HG03095 (cell line): Measurements from ENCODE around the gene RELL1.
"Not testable (repeated sequence)": the region's sequence is repeated elsewhere in the genome, so short reads cannot be mapped to it uniquely, and the experiment has no call there.

Experiments
- ATAC-seq: cut with Tn5 transposase; IDR thresholded peaks from one replicate; pipeline ENCODE4 v1.9.1; 2021; ENCODE audit warnings: moderate library complexity; ENCODE audit not compliant: unreplicated experiment

RELL1 gene

DNA sequence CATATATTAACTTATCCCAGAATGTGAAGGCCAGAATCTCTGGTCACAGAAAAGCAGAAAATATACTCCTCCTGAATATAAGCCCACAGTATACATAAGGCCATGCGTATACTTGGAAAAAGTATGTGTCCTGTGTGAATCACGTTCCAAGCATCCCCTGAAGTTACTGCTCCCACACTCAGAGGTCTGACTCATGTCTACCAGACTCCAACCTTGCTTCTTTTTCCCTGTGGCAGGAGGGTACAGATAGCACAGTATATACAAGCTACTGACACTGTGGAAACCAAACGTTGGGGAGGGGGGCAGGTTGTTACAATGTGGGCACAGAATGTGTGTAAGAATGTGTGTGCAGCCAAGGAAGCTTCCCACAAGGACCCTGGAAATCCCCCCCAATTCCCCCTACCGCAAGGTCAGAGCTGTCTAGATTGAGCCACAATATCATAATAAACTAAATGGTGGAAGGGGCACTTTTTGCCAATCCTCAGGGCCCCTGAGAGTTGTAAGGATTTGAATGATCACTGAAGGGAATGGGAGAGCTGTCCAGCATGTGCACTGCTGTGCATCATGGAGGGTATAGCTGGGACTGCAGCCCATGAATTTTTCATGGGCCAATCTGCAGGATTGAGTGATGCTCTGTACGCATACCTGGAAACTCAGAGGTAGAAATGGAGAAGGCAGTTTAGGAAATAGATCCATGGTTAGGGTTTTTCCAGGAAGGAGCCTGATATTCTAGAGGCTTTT is 7.4 kb upstream of the RELL1 start:
- ATAC-seq: no peak

GRCh38 chr4:37693030-37693429 is 6.9 kb upstream of the RELL1 start:
- ATAC-seq: no peak

- ATAC-seq: no peak
Observed at GRCh38 chr4:37690976-37691375, 4.8 kb upstream of the RELL1 start.

DNA sequence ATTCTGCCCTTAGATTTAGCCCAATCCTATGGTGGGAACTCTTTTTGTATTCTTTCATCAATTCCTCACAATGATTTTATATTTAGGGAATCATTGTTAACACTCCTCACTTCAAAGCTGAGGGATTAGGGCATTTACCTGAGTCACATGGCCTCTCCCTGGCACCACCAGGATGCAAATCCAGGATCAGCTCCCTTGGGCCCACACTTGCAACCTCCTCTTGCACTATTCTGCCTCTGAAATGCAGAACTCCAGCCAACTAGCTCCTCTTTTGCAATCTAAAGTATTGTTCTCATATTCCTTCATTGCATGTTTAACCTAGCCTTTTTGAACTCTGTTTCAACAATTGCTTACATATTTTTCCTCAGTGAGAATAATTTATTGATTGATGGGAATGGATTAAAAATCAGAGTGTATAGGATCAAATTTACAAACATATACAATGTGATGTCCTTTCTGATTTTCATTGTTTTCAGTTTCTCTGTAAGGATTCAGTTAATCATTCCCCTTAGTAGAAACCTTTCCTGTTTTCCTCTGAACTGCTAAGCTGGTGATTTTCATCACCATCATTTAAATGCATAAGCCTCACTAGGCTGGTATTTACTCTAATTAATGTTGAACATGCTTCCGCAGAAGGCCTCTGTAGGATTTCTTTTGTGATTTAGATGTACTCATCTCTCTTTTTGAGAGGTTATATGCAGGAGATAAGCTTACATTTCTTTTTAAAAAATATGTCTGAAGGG is 3.3 kb upstream of the RELL1 start:
- no peak for ATAC-seq

- no peak for ATAC-seq
Observed at GRCh38 chr4:37687681-37688080, 1.5 kb upstream of the RELL1 start.

DNA sequence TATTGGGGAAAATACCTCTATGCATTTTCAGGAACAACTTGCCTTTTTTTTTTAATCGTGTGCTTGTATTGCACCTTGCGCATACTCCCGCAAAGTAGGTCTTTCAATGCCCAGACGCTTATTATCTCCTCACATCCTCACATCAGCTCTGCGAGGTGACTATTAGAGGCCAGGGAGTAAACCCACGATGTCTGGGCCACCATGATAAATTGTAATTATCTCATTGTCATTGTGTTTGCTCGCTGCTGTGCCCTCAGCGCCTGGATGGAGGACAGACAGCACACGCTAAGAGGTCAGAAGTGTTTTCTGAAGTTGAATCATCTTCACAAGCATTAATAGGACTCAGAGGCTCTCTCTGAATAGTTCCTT is 1.0 kb upstream of the RELL1 start:
- ATAC-seq: no peak

DNA sequence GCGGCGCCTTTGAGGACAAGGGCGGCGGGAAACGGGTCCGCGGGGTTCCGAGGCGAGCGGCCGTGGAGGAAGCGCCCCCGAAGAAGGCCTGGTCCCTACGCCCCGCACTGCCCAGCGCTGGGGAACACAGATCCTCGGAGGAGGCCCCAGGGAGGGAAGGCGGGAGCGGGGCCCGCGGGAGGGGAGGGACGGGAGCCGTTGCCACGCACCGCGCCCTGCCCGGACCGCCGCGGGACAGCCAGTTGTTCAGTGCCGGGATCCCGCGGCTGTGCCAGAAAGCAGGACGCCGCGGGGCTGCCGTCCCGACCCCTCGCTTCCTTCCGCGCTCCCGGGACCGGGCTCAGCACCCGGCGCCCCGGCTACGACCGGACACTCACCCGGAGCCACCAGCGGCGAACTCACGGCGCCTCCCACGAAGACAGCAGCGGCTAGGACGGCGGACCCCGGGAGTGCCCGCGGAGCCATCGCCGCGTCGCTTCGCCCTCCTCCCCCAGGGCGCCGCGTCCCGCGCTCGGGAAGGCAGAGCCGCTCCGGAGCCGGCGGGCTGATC is 278 bp downstream of the RELL1 start:
- peak; percentile 13 for ATAC-seq

DNA sequence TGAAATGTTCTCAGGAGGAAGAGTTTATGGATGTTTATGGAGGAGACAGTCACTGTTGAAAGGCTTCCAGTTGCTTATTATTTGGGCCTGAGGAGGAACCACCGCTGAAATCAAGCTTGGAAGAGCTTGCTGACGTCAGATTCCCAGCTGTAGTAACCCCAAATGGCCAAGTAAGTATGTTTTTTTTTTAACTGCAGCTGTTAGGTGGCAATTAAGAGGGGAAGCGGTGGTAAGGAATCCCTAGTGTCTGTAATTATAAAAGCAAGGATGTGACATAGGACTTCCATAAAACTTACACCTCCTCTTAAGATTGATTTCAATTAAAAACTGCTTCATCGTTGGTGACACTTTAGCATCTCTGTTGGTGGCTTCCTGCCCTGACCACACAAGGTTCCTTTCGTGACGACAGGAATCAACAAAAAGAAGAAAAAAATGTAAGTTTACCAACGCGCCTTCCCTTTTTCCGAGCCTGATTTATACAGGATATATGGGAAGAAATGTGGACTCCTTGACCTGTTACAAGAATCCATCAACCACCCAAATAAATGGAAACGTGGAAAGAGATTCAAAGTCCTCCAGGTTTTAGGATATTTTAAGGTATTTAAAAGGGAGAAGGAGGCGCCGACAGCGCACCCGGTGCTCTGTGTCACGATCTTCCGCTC is 884 bp downstream of the RELL1 start:
- no peak for ATAC-seq

DNA sequence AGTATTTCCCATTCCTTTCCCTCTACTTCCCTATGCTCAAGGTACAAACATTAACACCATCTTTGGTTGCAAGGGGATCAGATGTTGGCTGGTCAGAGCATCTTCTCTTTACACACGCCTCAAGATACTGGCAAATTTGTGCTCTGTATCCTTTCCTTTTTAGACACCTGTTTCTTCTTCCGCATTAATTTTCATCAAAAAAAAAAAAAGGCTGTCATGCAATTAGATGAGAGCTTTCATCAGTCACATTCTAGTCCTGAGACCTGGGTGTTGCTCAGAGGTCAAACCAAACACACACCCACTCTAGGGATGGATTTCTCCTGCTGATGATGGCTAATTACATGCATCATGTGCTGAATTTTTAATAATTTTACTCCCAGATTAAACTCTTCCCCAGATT is 2.0 kb downstream of the RELL1 start:
- ATAC-seq: no peak

DNA sequence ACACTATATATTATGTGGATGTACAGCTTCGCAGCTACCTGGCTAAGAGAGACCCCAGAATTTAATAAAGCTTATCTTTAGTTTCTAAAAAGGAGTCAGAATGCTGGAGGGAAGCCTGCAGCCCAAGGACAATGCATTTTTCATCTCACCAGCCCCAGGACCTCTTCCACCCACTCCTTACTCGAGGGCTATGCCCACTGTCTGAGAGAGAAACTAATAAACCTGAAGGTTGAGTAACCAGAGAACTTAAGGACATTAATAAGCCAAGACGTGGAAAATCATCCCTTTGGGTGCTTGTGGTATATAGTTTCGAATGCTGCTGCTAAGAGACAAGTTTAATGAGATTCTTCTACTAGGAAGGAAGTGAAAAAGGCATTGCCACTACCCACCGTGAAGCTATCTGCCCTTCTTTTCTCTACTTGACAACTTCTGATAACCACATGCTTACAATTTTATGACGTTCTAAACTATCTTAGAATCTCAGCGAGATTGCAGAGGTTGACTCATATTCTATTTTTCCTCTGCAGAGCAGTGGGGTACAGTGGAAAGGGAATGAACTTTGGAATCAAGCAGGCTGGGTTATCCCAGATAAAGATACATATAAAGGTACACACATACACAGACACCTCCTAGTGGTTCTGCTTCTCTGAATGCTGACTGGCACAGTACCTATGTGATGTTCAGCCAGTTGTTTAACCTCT is 3.3 kb downstream of the RELL1 start:
- no peak for ATAC-seq

DNA sequence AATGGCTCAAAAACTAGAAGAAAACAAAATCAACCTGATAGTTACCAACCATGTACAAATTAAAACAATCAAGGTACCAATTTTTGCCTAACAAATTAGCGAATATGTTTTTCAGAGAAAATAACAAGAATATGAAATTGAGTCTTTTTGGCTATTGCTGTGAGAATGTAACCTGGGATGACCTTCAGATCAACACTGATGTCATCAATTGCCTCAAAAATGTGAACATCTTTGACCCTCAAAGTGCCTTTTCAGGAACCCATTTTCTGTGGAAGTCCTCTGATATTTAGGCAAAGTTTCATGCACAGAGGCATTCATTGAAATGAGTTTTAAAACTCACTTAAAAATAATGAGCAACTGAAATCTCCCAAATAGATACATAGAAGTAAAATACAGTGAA is 6.1 kb downstream of the RELL1 start:
- no peak for ATAC-seq

GRCh38 chr4:37679301-37679700 is 6.9 kb downstream of the RELL1 start:
- no peak for ATAC-seq

DNA sequence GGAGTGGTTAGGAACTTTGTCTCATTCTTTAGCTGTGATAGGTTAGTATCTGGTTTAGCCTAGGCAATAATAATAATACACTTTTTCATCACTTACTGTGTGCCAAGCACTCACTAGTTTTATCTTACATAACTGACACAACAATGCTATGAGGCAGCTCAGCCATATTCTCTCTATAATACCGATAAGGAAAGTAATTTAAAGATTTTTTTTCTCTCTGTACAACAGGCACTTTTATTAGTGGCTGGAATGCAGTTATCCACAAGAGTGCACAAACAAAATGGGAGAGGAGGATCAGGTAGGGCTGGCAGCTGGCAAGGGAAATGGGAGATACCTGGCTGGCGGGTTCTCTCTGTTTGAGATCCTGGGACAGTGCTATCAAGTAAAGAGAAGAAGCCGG is 7.6 kb downstream of the RELL1 start:
- ATAC-seq: no peak

DNA sequence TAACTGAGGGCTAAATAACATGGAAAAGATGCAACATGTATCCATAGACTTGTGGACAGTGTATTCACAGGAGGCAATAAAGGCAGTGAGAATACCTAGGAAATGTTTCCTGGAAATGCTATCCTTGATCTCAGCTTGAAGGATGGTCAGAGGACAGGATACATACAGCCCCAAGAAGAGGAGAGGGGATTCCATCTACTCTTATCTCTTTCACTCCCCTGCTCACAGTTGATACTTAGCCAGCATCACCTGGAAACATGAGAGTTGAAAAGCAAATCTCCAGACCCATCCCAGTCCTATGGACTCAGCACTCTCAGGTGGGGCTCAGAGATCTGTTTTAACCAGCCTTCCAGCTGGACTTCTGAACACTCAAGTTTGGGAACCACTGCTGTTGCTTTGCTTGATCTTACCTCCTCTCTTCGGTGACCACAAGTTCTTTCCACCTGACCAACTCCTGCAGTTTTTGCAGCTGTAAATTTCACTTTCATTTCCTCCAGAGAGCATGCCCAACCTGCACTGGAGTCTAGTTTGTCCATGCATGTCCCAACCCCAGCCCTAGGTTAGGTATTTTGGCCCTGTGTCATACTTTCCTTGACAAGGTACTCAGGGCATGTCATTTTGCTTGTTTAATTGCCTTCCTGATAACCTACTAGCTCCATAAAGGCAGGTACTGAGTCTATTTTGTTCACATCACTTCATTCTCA is 10.4 kb downstream of the RELL1 start:
- ATAC-seq: peak; percentile 97

DNA sequence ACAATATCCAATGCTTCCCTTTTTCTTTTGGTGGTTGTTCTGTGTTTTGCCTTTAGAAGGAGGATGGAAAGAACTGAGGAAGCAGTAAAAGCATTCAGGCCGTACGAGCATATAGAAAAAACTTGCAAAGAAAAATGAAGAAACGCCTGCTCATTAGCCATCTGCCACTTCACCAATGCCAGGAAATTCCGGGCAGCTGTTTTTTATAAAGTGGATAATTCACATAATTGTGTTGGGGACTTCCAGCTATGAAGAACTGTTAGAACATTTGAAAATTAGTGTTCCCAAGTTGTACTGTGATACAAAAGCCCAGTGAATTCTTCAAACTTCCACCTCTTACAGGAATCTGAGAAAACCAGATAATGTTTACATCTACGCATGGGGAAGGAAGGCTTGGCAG is 11.7 kb downstream of the RELL1 start:
- no peak for ATAC-seq

DNA sequence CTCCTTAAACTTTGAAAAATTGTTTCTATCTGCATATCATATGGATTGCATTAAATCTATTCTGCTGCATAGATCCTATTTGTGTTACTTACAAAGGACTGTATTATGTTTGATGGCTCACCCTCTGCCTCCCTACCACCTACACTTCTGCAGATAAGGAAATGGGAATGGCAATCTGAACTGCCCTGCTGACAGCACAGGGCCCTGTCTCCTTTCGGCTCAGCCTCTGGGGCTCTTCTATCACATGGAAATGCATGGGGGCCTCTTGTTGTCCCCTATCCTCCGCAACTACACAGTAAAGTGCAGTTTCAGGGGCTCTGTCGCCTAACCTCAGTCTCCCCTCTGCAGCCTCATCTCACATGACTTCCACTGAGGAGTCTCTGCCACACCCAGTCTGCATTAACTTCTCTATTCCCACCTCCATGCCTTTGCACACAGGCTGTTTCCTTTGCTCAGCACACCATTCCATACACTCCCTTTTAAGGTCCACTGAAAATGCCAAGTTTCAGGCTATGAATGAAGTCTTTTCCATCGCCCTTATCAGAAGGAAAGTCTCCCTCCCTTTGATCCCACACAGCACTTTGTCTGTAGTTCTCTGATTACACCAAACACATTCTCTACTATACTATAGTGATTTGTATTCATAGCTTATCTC is 12.5 kb downstream of the RELL1 start:
- no peak for ATAC-seq

GRCh38 chr4:37671072-37671471 is 15.1 kb downstream of the RELL1 start:
- no peak for ATAC-seq

DNA sequence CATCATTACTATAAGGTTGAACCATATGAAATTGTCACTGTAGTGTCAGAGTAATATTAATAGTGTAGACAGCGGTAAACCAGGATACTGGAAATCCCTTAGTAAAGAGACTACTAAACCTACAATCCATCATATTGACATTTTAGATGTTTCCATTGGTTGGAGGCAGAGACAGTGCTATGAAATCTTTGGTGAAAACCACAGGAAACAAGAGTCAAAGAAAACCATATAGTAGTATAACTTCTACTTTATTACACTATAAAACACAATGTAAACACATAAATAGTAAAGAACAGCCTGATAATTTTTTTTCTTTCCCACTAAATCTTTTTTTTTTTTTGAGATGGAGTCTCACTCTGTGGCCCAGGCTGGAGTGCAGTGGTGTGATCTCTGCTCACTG is 15.9 kb downstream of the RELL1 start:
- ATAC-seq: no peak

GRCh38 chr4:37669124-37669523 is 17.1 kb downstream of the RELL1 start:
- not testable (repeated sequence) for ATAC-seq
